K562 (cell line): ENCODE results near the gene COX7A1. TPM values are rescaled to one million over a fixed set of nuclear protein-coding genes. Genes with fewer than 3 reads are reported as not detected.

Source experiments
- ARNT ChIP-seq, 2 experiments: fragments of 450-650 bp; IDR thresholded peaks; 2 replicates each; pipeline ENCODE4 v1.6.1; 2016; ENCODE audit warnings: mild to moderate bottlenecking in 1 of 2
- CHD4 ChIP-seq: fragments of 200-600 bp; sonication (generic); IDR thresholded peaks from 3 replicates; pipeline ENCODE4 v1.6.1; 2012; ENCODE audit warnings: low read depth, mild to moderate bottlenecking, mixed read lengths, low read length, inconsistent platforms; ENCODE audit not compliant: insufficient read depth, insufficient replicate concordance, poor library complexity, severe bottlenecking
- HNRNPL ChIP-seq: fragments of 200-400 bp; formaldehyde crosslinking; IDR thresholded peaks from 2 replicates; pipeline ENCODE4 v1.6.1; 2017; ENCODE audit warnings: low read depth, mild to moderate bottlenecking, low read length
- HSF4 ChIP-seq: fragments of 250-450 bp; sonication (Bioruptor Pico); IDR thresholded peaks from 2 replicates; pipeline ENCODE4 v2.1.2; 2022; ENCODE audit warnings: mild to moderate bottlenecking, moderate library complexity, borderline replicate concordance
- NEUROD1 ChIP-seq: fragments of 150-350 bp; IDR thresholded peaks from 2 replicates; pipeline ENCODE4 v1.6.1; 2014; ENCODE audit warnings: borderline replicate concordance, low read length, low read depth; ENCODE audit not compliant: partially characterized antibody
- NUFIP1 ChIP-seq: fragments of 450-650 bp; IDR thresholded peaks from 2 replicates; pipeline ENCODE4 v1.6.1; 2018; ENCODE audit not compliant: partially characterized antibody
- OTX1 ChIP-seq: fragments of 450-650 bp; formaldehyde crosslinking; IDR thresholded peaks from 2 replicates; pipeline ENCODE4 v1.4.0; 2022; ENCODE audit warnings: mild to moderate bottlenecking
- PKNOX1 ChIP-seq: fragments of 450-650 bp; IDR thresholded peaks from 2 replicates; pipeline ENCODE4 v1.6.1; 2016
- SETDB1 ChIP-seq: IDR thresholded peaks from one replicate; pipeline ENCODE4 v1.6.1; 2012; ENCODE audit warnings: low read length, control low read depth, inconsistent platforms
- SMAD4 ChIP-seq: fragments of 250-450 bp; sonication (Bioruptor Pico); conservative IDR thresholded peaks from 2 replicates; pipeline ENCODE4 v1.8.0; 2021; ENCODE audit warnings: inconsistent platforms, mild to moderate bottlenecking, moderate library complexity
- SMARCE1 ChIP-seq: fragments of 450-650 bp; IDR thresholded peaks from 2 replicates; pipeline ENCODE4 v1.7.1; 2016; ENCODE audit warnings: mild to moderate bottlenecking
- SP2 ChIP-seq: IDR thresholded peaks from 2 replicates; pipeline ENCODE4 v1.6.1; 2011; ENCODE audit warnings: mild to moderate bottlenecking, low read depth, low read length, moderate library complexity; ENCODE audit not compliant: poor library complexity, severe bottlenecking; ENCODE audit errors: extremely low read depth
- TFE3 ChIP-seq: fragments of 450-650 bp; formaldehyde crosslinking; IDR thresholded peaks from 2 replicates; pipeline ENCODE4 v1.4.0; 2020; ENCODE audit warnings: mild to moderate bottlenecking, mixed read lengths
- TRIM24 ChIP-seq, 2 experiments: fragments of 450-650 bp; IDR thresholded peaks; 2 replicates each; pipeline ENCODE4 v1.6.1; 2016
- ZNF311 ChIP-seq: fragments of 250-450 bp; sonication (Bioruptor Pico); IDR thresholded peaks from 2 replicates; pipeline ENCODE4 v1.4.0; 2020; ENCODE audit warnings: mild to moderate bottlenecking, moderate library complexity
- ZNF785 ChIP-seq: fragments of 250-450 bp; sonication (Bioruptor Pico); IDR thresholded peaks from 2 replicates; pipeline ENCODE4 v1.4.0; 2020; ENCODE audit warnings: mild to moderate bottlenecking
- polyA plus RNA-seq, 8 experiments: library from polyadenylated mRNA; depleted of rRNA in 4 of 8; stranded (reverse) in 5 of 8; unstranded in 3 of 8; fragments of >200 nt; fragmentation: Nextera tagmentation in 2 of 8; fragmentation: Illumina TruSeq in 1 of 8; extraction: Ambion mirVana in 2 of 8; extraction: Trizol in 1 of 8; gene quantifications; 2 replicates each; pipeline versions ENCODE4 v1.2.1 to v1.2.3, GENCODE V29; 2011 to 2014; ENCODE audit warnings: inconsistent platforms in 1 of 8, missing spikeins in 1 of 8
- total RNA-seq, 7 experiments: library from RNA; depleted of rRNA in 6 of 7; stranded (reverse); fragments of >200 nt in 6 of 7; fragmentation: Illumina TruSeq in 2 of 7; extraction: Trizol in 2 of 7; gene quantifications; 2 replicates each; pipeline versions ENCODE4 v1.2.1 to v1.2.3, GENCODE V29; 2011 to 2021; ENCODE audit warnings: low replicate concordance in 1 of 7
- TF ChIP-seq, protein P1 (sequence below): fragments of 450-650 bp; formaldehyde crosslinking; IDR thresholded peaks from 2 replicates; pipeline ENCODE4 v1.4.0; 2022; ENCODE audit warnings: missing genetic modification characterization
- TF ChIP-seq, protein P2 (sequence below): sonication (generic); formaldehyde crosslinking; IDR thresholded peaks from 2 replicates; pipeline ENCODE4 v1.8.0; 2022; ENCODE audit warnings: mild to moderate bottlenecking, missing genetic modification reagents
- TF ChIP-seq, protein P3 (sequence below), 2 experiments: fragments of 150-350 bp in 1 of 2; IDR thresholded peaks; 2 replicates each; pipeline ENCODE4 v1.6.1; 2012 to 2016; ENCODE audit warnings: low read depth in 2 of 2, low read length in 2 of 2, mild to moderate bottlenecking in 1 of 2, moderate library complexity in 1 of 2

The COX7A1 gene
- total and polyA plus RNA-seq, 9 of the 15 experiments (the other 6 are each of a cell fraction or from before 2014, with no cell fraction given), result 0.08 TPM; not detected in 8

GRCh38 chr19:36106991-36107390 is 45.3 kb downstream of the COX7A1 start (continued):
- TF ChIP-seq SP2 (no peak), SMARCE1 (no peak), OTX1 (CRISPR knock-in tag) (no peak), SMAD4 (CRISPR knock-in tag) (peak; percentile 71), ZNF311 (CRISPR knock-in tag) (0 out of 2 replicates have a peak, but pooled peaks have one; percentile 17), NUFIP1 (no peak), ZNF785 (CRISPR knock-in tag) (no peak), ARNT (IDR thresholded peaks at IDR 0.05) (no peak), TRIM24 (IDR thresholded peaks at IDR 0.05) (peak in 1 of 2 experiments; percentile 29; a peak in 1 of 4 replicates), NEUROD1 (no peak), CHD4 (no peak), SETDB1 (no peak), TFE3 (CRISPR knock-in tag) (no peak), PKNOX1 (no peak), HSF4 (CRISPR knock-in tag) (no peak), HNRNPL (no peak)
- TF ChIP-seq, protein P1, sequence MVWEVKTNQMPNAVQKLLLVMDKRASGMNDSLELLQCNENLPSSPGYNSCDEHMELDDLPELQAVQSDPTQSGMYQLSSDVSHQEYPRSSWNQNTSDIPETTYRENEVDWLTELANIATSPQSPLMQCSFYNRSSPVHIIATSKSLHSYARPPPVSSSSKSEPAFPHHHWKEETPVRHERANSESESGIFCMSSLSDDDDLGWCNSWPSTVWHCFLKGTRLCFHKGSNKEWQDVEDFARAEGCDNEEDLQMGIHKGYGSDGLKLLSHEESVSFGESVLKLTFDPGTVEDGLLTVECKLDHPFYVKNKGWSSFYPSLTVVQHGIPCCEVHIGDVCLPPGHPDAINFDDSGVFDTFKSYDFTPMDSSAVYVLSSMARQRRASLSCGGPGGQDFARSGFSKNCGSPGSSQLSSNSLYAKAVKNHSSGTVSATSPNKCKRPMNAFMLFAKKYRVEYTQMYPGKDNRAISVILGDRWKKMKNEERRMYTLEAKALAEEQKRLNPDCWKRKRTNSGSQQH (CRISPR knock-in tag), result no peak
- TF ChIP-seq, protein P2, sequence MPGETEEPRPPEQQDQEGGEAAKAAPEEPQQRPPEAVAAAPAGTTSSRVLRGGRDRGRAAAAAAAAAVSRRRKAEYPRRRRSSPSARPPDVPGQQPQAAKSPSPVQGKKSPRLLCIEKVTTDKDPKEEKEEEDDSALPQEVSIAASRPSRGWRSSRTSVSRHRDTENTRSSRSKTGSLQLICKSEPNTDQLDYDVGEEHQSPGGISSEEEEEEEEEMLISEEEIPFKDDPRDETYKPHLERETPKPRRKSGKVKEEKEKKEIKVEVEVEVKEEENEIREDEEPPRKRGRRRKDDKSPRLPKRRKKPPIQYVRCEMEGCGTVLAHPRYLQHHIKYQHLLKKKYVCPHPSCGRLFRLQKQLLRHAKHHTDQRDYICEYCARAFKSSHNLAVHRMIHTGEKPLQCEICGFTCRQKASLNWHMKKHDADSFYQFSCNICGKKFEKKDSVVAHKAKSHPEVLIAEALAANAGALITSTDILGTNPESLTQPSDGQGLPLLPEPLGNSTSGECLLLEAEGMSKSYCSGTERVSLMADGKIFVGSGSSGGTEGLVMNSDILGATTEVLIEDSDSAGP (CRISPR knock-in tag), result no peak
- TF ChIP-seq, protein P3, sequence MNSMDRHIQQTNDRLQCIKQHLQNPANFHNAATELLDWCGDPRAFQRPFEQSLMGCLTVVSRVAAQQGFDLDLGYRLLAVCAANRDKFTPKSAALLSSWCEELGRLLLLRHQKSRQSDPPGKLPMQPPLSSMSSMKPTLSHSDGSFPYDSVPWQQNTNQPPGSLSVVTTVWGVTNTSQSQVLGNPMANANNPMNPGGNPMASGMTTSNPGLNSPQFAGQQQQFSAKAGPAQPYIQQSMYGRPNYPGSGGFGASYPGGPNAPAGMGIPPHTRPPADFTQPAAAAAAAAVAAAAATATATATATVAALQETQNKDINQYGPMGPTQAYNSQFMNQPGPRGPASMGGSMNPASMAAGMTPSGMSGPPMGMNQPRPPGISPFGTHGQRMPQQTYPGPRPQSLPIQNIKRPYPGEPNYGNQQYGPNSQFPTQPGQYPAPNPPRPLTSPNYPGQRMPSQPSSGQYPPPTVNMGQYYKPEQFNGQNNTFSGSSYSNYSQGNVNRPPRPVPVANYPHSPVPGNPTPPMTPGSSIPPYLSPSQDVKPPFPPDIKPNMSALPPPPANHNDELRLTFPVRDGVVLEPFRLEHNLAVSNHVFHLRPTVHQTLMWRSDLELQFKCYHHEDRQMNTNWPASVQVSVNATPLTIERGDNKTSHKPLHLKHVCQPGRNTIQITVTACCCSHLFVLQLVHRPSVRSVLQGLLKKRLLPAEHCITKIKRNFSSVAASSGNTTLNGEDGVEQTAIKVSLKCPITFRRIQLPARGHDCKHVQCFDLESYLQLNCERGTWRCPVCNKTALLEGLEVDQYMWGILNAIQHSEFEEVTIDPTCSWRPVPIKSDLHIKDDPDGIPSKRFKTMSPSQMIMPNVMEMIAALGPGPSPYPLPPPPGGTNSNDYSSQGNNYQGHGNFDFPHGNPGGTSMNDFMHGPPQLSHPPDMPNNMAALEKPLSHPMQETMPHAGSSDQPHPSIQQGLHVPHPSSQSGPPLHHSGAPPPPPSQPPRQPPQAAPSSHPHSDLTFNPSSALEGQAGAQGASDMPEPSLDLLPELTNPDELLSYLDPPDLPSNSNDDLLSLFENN (IDR thresholded peaks at IDR 0.05; ENCODE audit: low read depth in 2 of 2, low read length in 2 of 2), result no peak
